ENCODE results near the gene PODXL2.
"Not testable (repeated sequence)": the region's sequence is repeated elsewhere in the genome, so short reads cannot be mapped to it uniquely, and the experiment has no call there.

Gene PODXL2

GRCh38 chr3:127692501-127693335, 63.7 kb downstream of the PODXL2 start:
- no peak for DNase-seq

DNA sequence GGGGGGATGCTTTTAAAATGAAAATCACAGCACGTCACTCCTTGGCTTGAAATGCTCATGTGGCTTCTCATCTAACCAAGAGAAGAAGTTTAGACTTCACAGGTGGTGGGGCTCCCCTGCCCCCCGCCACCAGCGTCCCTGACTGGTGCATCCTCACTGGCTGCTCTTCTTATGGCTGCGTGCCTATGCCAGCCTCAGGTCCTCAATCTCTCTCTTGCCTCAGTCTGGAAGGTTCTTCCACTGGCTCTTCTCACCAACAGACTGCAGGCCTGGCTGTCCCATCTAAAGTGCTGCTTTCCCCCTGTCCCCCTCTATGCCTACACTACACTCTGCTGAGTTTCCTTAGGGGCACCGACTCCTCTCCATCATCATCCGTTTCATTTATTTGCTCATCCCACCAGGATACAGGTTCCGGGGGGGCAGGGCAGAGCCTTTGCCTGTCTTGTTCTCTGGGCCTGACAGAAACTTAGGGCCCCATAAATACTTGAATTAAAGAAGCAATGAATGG, 64.4 kb downstream of the PODXL2 start:
- no peak for DNase-seq

GRCh38 chr3:127694467-127695215, 65.7 kb downstream of the PODXL2 start:
- no peak for DNase-seq

GRCh38 chr3:127697551-127698240, 68.7 kb downstream of the PODXL2 start:
- DNase-seq = peak; percentile 40

DNA sequence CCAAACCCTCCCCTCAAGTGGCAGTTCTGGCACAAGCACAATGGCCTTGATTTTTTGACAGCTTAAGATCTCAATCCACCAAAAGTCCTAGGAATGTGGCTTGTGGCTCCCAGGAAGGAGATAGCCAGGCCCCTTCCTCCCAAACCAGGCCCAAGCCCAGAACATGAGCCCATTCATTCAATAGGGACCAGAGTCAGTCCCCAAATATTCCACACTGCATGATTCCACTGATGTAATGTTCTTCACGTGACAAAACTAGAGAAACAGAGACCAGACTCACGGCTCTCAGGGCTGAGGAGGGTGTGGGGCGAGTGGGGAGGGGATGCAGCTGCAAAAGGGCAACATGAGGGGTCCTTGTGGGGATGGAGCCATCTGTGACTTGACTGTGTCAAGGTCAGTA, 69.3 kb downstream of the PODXL2 start:
- no peak for DNase-seq

GRCh38 chr3:127698691-127699415, 69.9 kb downstream of the PODXL2 start:
- no peak for DNase-seq

- DNase-seq = no peak
Measured at GRCh38 chr3:127699416-127700300, 70.7 kb downstream of the PODXL2 start.

DNA sequence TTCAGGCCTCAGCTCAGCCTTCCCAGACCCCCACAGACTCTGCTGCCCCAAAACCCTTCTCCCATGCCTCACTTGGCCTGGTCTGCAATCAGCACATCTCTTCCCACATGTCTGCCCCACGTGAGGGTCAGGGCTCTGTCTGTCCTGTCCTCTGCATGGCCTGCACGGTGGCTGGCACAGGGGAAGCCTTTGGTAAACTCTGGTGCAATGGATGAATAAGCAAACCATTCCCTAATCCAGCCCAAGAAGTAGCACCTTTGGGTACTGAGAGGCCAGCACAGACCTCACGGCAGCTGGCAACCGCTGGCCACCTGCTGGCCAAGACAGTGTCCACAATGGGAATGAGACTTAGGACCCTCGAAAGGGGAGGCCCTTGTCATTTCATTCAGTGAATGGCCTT, 71.4 kb downstream of the PODXL2 start:
- no peak for DNase-seq

GRCh38 chr3:127701280-127701911, 72.4 kb downstream of the PODXL2 start:
- no peak for DNase-seq

- no peak for DNase-seq
Measured at GRCh38 chr3:127702151-127702578, 73.2 kb downstream of the PODXL2 start.

DNA sequence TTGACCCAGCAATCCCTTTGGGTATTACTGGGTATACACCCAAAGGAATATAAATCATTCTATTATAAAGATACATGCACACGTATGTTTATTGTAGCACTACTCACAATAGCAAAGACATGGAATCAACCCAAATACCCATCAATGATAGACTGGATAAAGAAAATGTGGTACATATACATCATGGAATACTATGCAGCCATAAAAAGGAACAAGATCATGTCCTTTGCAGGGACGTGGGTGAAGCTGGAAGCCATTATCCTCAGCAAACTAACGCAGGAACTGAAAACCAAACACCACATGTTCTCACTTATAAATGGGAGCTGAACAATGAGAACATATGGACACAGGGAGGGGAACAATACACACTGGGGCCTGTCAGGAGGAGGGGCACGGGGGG, 75.9 kb downstream of the PODXL2 start:
- not testable (repeated sequence) for DNase-seq

DNA sequence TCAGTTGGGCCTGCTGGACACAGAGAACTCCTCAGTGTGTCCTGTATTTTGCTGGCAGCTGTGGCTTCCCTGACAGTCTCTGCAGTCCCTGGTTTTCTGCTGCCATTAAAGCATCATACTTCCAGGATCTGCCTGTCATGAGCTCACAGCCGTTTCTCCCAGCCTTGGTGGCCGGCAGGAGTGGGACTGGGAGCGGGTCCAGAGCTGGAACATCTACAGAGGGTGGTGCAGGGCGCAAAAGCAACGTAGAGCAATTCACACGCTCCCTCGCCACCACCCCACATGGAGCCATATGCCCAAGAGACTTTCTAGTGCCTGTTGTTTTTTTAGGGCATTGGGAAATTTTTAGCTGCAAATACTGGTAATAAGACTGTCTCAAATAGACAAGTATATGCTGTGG, 77.3 kb downstream of the PODXL2 start:
- no peak for DNase-seq

- DNase-seq = no peak
Measured at GRCh38 chr3:127706785-127707351, 77.9 kb downstream of the PODXL2 start.

DNA sequence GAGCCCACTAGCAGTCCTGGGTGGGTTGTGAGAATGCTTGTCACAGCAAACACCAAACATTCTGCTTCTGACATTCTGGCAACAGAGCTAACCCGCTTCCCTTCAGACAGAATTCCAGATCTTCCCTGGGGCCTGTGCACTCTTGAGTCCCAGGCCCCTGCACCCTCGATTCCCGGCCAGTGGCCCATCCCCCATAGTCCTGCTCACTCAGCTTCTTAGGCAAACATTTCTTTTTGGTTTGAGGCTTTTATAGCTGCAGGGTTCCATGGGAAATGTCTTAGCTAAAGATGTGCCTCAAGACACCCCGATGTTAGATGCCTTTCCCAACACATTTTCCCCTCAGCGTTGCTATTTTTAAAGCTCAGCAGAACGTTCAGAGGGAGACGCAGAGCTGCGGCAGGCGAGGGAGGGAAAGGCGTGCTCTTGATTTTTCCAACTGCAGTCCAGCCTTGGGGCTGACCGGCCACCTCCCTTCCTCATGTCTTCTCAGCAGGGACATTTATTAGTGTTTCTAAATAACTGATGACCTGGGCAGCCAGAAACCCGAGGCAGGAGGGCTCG, 78.9 kb downstream of the PODXL2 start:
- DNase-seq = no peak

DNA sequence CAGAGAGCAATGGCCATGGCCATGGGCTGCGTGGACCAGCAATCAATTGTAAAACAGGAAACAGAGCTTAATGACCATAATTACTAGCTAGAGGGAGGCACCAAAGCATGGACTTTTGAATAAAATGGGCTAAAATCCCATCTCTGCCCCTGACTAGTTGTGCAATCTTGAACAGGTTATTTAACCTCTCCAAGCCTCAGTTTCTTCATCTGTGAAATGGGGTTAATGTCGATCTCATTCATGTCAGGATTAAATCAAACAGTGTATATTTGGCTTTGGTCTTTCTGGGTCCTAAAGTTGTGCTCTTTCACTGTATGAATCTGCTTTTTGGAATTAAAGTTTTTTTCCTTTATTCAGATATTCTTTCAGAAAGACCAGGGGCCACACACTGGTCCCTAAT, 79.9 kb downstream of the PODXL2 start:
- no peak for DNase-seq

DNA sequence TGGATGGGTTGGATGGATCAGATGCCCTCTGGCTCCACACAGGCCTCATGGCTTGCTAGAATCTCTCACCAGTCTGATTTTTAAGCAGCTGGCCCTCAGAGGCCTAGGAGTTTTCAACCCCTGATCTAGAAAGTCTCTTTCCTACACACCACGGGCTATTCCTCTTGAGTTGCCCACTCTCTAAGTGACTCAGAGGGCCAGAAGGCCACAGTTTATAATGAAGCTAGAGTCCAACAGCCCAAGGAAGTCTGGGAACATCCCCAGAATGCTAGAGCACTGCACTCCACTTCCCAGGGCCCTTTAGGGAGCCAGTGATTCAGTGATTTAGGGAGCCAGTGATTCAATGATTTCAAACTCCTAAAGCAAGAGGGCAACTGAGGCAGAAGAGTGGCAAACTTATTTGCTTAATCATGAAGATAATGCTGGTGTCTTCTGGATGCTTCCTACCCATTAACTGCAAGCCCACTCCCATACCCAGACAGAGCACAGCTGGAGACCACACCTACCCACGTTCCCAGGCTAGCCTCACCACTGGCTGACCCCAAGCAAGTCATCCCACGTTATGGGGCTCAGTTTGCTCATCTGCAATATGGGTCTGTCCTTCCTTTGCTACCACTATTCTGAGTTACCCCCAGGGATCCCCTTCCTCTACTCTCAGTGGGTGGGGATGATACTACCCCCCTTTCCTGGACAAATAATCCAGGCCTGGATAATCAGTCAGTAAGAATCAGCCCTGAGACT, 80.5 kb downstream of the PODXL2 start:
- DNase-seq = no peak

DNA sequence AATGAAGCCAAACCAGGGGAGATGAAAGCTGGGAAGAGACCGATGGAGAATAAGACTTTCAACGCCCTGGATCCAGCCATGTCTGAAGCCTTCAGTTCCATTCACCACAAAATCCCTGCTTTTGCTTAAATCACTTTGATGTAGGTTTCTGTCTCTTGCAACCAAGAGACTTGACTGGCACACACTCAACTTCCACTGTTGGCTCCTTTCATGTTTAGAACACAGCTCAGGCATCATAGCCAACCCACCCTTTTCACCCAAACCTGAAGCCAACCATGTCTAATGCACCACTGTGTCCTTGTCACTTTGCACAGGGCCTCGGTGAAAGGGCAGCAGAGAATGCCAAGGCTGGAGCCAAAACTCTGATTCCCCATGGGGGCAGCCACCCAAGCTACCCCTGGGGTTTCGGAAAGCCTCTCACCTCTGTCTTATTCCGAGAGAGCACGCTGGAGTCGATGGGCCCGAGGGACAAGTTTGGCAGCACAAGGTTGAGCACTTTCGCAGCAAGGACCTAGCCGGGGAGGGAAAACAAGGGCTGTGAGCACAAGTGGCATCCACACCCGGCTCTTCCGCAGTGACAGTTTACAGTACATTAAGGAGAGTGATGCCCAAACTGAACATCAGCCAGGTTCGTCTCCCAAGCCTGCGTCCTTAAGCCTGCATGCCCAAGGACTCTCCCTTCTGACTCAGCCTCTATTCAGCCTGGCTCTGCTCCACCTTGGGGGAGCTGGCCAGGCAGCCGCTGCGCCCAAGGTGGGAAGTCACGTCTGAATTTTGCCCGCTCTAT, 81.4 kb downstream of the PODXL2 start:
- no peak for DNase-seq

GRCh38 chr3:127711021-127711695, 82.2 kb downstream of the PODXL2 start:
- no peak for DNase-seq

Measured in T1000 (cell line).